ENCODE data around the gene ZNF320.
"Not testable (repeated sequence)": the region's sequence is repeated elsewhere in the genome, so short reads cannot be mapped to it uniquely, and the experiment has no call there.

Gene ZNF320

GRCh38 chr19:52936151-52936953 lies 38.9 kb upstream of the ZNF320 start:
- TF ChIP-seq HDGF (IDR thresholded peaks at IDR 0.05; ENCODE audit: borderline replicate concordance) (no peak), ARNT (IDR thresholded peaks at IDR 0.05) (no peak), FOXM1 (IDR thresholded peaks at IDR 0.05; ENCODE audit: borderline replicate concordance) (no peak), BHLHE40 (IDR thresholded peaks at IDR 0.05; ENCODE audit: borderline replicate concordance) (no peak), LEF1 (IDR thresholded peaks at IDR 0.05; ENCODE audit: borderline replicate concordance) (no peak)
- CTCF ChIA-PET = no interaction called here
- no peak for DNase-seq (ENCODE audit: extremely low spot score)
- POLR2A ChIA-PET = no interaction called here

DNA sequence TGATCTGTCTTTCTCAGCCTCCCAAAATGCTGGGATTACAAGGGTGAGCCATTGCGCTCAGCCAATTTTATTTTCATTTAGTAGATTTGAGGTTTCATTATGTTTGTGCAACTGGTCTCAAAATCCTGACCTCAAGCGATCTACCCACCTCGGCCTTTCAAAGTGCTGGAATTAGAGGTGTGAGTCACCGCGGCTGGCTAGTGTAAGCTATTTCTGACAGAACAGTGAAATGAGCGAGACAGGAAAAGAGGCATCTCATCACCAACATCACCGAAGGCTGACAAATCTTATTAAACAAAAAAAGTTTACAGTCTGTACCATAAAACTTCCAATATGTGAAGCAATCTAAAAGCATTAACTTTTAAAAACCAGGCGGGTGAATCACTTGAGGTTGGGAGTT lies 38.0 kb upstream of the ZNF320 start:
- DNase-seq (ENCODE audit: extremely low spot score) = no peak

GRCh38 chr19:52924641-52925040 lies 27.2 kb upstream of the ZNF320 start:
- DNase-seq (ENCODE audit: extremely low spot score); CTCF ChIA-PET: not testable (repeated sequence)
- POLR2A ChIA-PET = interaction anchor here (0.6 kb wide), 1 partner anchor 1626 kb away, joined by 3 read pairs; no protein-coding TSS in a partner anchor

More for the DNA sequence above, 38.0 kb upstream of the ZNF320 start:
- TF ChIP-seq FOXA1 (IDR thresholded peaks at IDR 0.05) = no peak
- TF ChIP-seq SP1 (IDR thresholded peaks at IDR 0.05) = no peak
- no peak for TF ChIP-seq TARDBP (IDR thresholded peaks at IDR 0.05)
- no peak for TF ChIP-seq ZNF384 (IDR thresholded peaks at IDR 0.05)
- TF ChIP-seq FOXM1 (IDR thresholded peaks at IDR 0.05; ENCODE audit: borderline replicate concordance) = no peak
- TF ChIP-seq FOXK2 (IDR thresholded peaks at IDR 0.05) = no peak
- TF ChIP-seq NFRKB (IDR thresholded peaks at IDR 0.05) = no peak
- TF ChIP-seq CTBP1 (IDR thresholded peaks at IDR 0.05; ENCODE audit: borderline replicate concordance) = no peak
- no peak for TF ChIP-seq ELF4 (IDR thresholded peaks at IDR 0.05)
- TF ChIP-seq LEF1 (IDR thresholded peaks at IDR 0.05; ENCODE audit: borderline replicate concordance) = no peak
- TF ChIP-seq ARNT (IDR thresholded peaks at IDR 0.05) = no peak
- TF ChIP-seq HDGF (IDR thresholded peaks at IDR 0.05; ENCODE audit: borderline replicate concordance) = no peak
- ChIA-PET CTCF (no interaction called here), POLR2A (no interaction called here)

- DNase-seq (ENCODE audit: extremely low spot score) = no peak
- CTCF ChIA-PET = no interaction called here
- POLR2A ChIA-PET = no interaction called here
- TF ChIP-seq BHLHE40 (IDR thresholded peaks at IDR 0.05; ENCODE audit: borderline replicate concordance) (no peak), L3MBTL2 (conservative IDR thresholded peaks at IDR 0.05) (no peak), LEF1 (IDR thresholded peaks at IDR 0.05; ENCODE audit: borderline replicate concordance) (no peak), ELF4 (IDR thresholded peaks at IDR 0.05) (no peak)
Measured at GRCh38 chr19:52923778-52924593, 26.6 kb upstream of the ZNF320 start.

DNA sequence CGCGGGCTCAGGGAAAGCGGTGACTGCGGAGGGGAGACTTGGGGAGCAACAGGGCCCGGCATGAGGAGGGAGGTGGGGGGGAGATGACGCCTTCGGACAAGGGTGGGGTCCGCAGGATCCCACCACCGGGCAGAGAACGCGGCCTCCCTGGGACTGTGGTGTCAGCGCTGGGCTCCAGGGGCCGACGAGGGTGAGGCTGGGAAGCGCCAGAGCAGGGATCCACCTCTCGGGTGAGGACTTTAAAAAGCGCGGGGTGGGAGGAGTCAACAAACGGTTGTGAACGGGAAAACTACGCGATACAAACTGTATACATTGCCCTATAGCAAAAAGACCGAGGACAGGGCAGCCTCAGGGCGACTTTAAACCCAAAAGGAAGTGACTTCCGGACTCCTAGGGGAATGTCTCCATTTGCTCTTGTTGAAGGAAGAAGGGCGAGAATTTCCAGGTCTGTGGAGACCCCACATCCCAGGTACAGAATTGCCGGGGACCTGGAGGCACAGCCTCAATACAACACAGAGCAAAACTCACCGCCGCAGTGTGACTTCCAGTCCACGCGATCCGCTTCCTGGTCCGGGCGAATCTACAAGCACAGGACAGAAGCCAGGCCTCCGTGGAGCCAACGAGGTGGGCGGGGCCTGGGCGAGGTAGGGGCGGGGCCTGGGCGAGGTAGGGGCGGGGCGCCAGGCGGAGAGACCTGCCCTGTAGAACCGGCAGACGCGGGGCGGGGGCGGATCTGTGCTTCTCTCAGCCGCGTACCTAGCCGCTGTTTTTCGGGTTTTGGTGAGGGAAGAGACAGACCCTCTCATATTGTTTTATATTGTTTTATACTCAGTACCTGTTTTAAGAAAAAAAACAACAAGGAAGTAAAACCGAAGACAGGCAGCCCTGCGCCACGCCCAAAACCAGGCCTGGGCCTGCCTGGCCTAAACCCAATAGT lies 25.7 kb upstream of the ZNF320 start, which contains the start of gene ZNF888:
TSS of gene ZNF888 (minus strand) at position 588 of the 937 bp plus-strand sequence. CDS start 5,555 bp downstream, outside the sequence.
- TF ChIP-seq LEF1 (IDR thresholded peaks at IDR 0.05; ENCODE audit: borderline replicate concordance) (no peak), PKNOX1 (IDR thresholded peaks at IDR 0.05) (no peak), SUZ12 (IDR thresholded peaks at IDR 0.05) (no peak), FOXK2 (IDR thresholded peaks at IDR 0.05) (no peak), L3MBTL2 (conservative IDR thresholded peaks at IDR 0.05) (peak; percentile 32; the same call in 1 of the 2 replicates), SP1 (IDR thresholded peaks at IDR 0.05) (no peak; the same call in 1 of the 2 replicates), FOXM1 (IDR thresholded peaks at IDR 0.05; ENCODE audit: borderline replicate concordance) (no peak), ELF4 (IDR thresholded peaks at IDR 0.05) (0 out of 2 replicates have a peak, but pooled peaks have one; percentile 21), ZNF384 (IDR thresholded peaks at IDR 0.05) (no peak)
- POLR2A ChIA-PET = no interaction called here
- CTCF ChIA-PET = no interaction called here
- peak; percentile 80 for DNase-seq (ENCODE audit: extremely low spot score)

- DNase-seq (ENCODE audit: extremely low spot score) = no peak
- ChIA-PET CTCF (no interaction called here), POLR2A (no interaction called here)
- no peak for TF ChIP-seq FOXA1 (IDR thresholded peaks at IDR 0.05)
- no peak for TF ChIP-seq NFRKB (IDR thresholded peaks at IDR 0.05)
- no peak for TF ChIP-seq TARDBP (IDR thresholded peaks at IDR 0.05)
- TF ChIP-seq L3MBTL2 (conservative IDR thresholded peaks at IDR 0.05) = no peak
- TF ChIP-seq PKNOX1 (IDR thresholded peaks at IDR 0.05) = no peak
- TF ChIP-seq SP1 (IDR thresholded peaks at IDR 0.05) = no peak
- TF ChIP-seq HDGF (IDR thresholded peaks at IDR 0.05; ENCODE audit: borderline replicate concordance) = no peak
- no peak for TF ChIP-seq FOXK2 (IDR thresholded peaks at IDR 0.05)
Measured at GRCh38 chr19:52917531-52917930, 20.1 kb upstream of the ZNF320 start.

Measured in HEK293T (cell line).